Colonic mucosa (tissue), 4 donors: Measurements from ENCODE around the gene ATP6V0D1. TPM values are rescaled to one million over a fixed set of nuclear protein-coding genes. Genes with fewer than 3 reads are reported as not detected.
"Not testable (repeated sequence)": the region's sequence is repeated elsewhere in the genome, so short reads cannot be mapped to it uniquely, and the experiment has no call there.

Experiments
- DNase-seq: peaks from one replicate; pipeline ENCODE4 v3.0.0-alpha.2; 2020
- H3K27ac ChIP-seq: fragments of 200-600 bp; one replicate; pipeline ENCODE4 v1.8.0; 2021
- H3K27me3 ChIP-seq: fragments of 200-600 bp; one replicate; pipeline ENCODE4 v1.8.0; 2021
- H3K36me3 ChIP-seq: fragments of 200-600 bp; one replicate; pipeline ENCODE4 v1.8.0; 2021
- H3K4me1 ChIP-seq: fragments of 200-600 bp; one replicate; pipeline ENCODE4 v1.8.0; 2021; ENCODE audit warnings: mild to moderate bottlenecking
- H3K4me3 ChIP-seq: fragments of 200-600 bp; one replicate; pipeline ENCODE4 v1.8.0; 2021
- H3K9ac ChIP-seq, 2 donors: one replicate each; pipeline ENCODE4 v1.7.0; 2013; ENCODE audit warnings: control low read depth in 2 of 2, low read depth in 2 of 2, low read length in 2 of 2
- H3K9me3 ChIP-seq: fragments of 200-600 bp; one replicate; pipeline ENCODE4 v1.8.0; 2021
- intact Hi-C: fragments of 100-400 bp; cut with DNase I; formaldehyde crosslinking; loops from one replicate; pipeline ENCODE4 v1.14.1; 2022
- total RNA-seq, 2 donors: library from RNA; stranded (reverse); fragmentation: NEBNext Ultra II Directional in 1 of 2; extraction: Animal tissue kit (Norgen Biotek cat#: 25700) in 1 of 2; gene quantifications; one replicate each; pipeline ENCODE4 v1.2.1, GENCODE V29; 2021
- TF ChIP-seq, protein P1 (sequence below): fragments of 200-600 bp; IDR thresholded peaks from one replicate; pipeline ENCODE4 v1.8.0; 2022; ENCODE audit warnings: antibody characterized with exemption, mild to moderate bottlenecking
- donor health status: healthy.
- donor health status: DM: no; HTN: no; CAD: no.
- donor health status: DM: no; HTN: no; CAD: no.

The ATP6V0D1 gene
- total RNA-seq, 2 donors from 2014 or later: 194 to 195 TPM

DNA sequence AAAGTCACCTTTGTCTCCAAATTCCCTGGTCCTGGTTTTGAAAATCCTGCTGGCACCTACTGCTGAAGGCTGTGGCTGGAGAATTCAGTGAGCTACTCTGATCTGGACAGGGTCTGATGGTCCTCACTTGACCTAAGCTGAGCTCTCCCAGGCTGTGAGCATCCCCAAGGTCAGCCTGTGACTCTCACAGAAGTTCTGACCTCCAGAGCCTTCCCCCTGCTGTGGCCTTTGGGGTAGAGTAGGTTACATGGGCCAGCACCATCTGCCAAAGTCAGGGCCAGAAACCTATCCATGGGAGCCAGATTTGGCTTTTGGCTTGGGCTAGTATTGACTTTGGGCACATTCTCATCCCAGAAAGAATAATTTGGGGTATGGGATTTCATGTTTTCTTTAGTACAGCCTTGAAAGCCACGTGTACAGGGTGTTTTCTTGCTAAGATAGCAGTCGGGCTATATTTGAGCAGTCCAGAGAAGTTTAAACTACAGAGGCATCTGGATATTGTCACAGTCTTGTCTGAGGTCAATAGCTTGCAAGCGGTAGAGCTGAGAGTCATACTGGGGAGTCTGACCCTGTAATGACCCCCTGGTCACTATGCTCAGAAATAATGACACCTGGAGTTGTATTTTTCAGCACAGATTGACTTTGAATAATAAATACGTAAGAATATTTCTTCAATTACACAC is 8.6 kb upstream of the ATP6V0D1 start:
- no peaks in the 10 kb centered on the region for H3K27me3 ChIP-seq
- H3K4me3 ChIP-seq: no peak overlapping the region
- no peak overlapping the region for H3K9ac ChIP-seq
- no peaks in the 10 kb centered on the region for H3K9me3 ChIP-seq
- no peak for DNase-seq
- peak overlapping the region; percentile 50 for H3K27ac ChIP-seq
- H3K36me3 ChIP-seq: no peaks in the 10 kb centered on the region
- intact Hi-C loops: no loop called here
- TF ChIP-seq, protein P1, sequence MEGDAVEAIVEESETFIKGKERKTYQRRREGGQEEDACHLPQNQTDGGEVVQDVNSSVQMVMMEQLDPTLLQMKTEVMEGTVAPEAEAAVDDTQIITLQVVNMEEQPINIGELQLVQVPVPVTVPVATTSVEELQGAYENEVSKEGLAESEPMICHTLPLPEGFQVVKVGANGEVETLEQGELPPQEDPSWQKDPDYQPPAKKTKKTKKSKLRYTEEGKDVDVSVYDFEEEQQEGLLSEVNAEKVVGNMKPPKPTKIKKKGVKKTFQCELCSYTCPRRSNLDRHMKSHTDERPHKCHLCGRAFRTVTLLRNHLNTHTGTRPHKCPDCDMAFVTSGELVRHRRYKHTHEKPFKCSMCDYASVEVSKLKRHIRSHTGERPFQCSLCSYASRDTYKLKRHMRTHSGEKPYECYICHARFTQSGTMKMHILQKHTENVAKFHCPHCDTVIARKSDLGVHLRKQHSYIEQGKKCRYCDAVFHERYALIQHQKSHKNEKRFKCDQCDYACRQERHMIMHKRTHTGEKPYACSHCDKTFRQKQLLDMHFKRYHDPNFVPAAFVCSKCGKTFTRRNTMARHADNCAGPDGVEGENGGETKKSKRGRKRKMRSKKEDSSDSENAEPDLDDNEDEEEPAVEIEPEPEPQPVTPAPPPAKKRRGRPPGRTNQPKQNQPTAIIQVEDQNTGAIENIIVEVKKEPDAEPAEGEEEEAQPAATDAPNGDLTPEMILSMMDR: no peak
- peaks cover 4% of the 10 kb centered on the region for H3K4me1 ChIP-seq

DNA sequence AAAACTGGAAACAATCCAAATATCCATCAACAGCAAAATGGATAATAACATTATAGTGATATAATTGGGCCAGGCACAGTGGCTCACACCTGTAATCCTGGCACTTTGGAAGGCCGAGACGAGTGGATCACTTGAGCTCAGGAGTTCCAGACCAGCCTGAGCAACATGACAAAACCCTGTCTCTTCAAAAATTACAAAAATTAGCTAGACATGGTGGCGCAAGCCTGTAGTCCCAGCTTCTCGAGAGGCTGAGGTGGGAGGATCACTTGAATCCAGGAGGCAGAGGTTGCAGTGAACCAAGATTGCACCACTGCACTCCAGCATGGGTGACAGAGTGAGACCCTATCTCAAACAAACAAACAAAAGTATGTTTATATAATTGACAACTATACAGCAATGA is 6.6 kb upstream of the ATP6V0D1 start:
- H3K36me3 ChIP-seq, H3K27ac ChIP-seq, intact Hi-C loops, H3K9me3 ChIP-seq, DNase-seq, H3K4me3 ChIP-seq, H3K9ac ChIP-seq, H3K4me1 ChIP-seq, H3K27me3 ChIP-seq: not testable (repeated sequence)

GRCh38 chr16:67486805-67487204 is 5.8 kb upstream of the ATP6V0D1 start:
- DNase-seq: no peak
- H3K36me3 ChIP-seq: no peaks in the 10 kb centered on the region
- no peak overlapping the region for H3K9ac ChIP-seq
- H3K9me3 ChIP-seq: no peaks in the 10 kb centered on the region
- no peak overlapping the region for H3K27ac ChIP-seq
- TF ChIP-seq, protein P1: no peak
- no peak overlapping the region for H3K4me3 ChIP-seq
- H3K4me1 ChIP-seq: peaks cover 17% of the 10 kb centered on the region
- intact Hi-C loops: no loop called here
- H3K27me3 ChIP-seq: no peaks in the 10 kb centered on the region

GRCh38 chr16:67483731-67484525 is 3.0 kb upstream of the ATP6V0D1 start:
- Histone ChIP-seq H3K9me3 (no peaks in the 10 kb centered on the region), H3K9ac (no peak overlapping the region), H3K4me1 (peaks cover 14% of the 10 kb centered on the region), H3K4me3 (no peak overlapping the region), H3K36me3 (no peaks in the 10 kb centered on the region), H3K27me3 (no peaks in the 10 kb centered on the region), H3K27ac (no peak overlapping the region)
- DNase-seq: no peak
- TF ChIP-seq, protein P1: no peak
- intact Hi-C loops: loop anchor here (5.0 kb wide), 1 partner anchor 38 kb away; no protein-coding TSS in a partner anchor

- no peak for DNase-seq
- TF ChIP-seq, protein P1: no peak
- Histone ChIP-seq H3K4me3 (no peak within 1 kb of the TSS), H3K36me3 (no peaks in the 10 kb centered on the region), H3K4me1 (peaks cover 14% of the 10 kb centered on the region), H3K27ac (no peak within 1 kb of the TSS), H3K27me3 (no peaks in the 10 kb centered on the region), H3K9me3 (no peaks in the 10 kb centered on the region), H3K9ac (peak within 1 kb of the TSS; percentile 38 to 99)
- intact Hi-C loops: loop anchor here (5.0 kb wide), 1 partner anchor 39 kb away; no protein-coding TSS in a partner anchor
These were observed 2.2 kb upstream of the ATP6V0D1 start, which contains the start of gene AGRP for GRCh38 chr16:67483150-67483549. Gene AGRP (minus strand): TSS chr16:67483547. CDS start chr16:67483398, 149 bp downstream.
